H9 (cell line): ENCODE results near the gene LYPD8. TPM values are rescaled to one million over a fixed set of nuclear protein-coding genes. Genes with fewer than 3 reads are reported as not detected.

Source experiments
- DNase-seq: peaks from one replicate; pipeline ENCODE4 v3.0.0-alpha.2; 2017
- H2AFZ ChIP-seq: one replicate; pipeline ENCODE4 v1.6.1; 2013; ENCODE audit warnings: mild to moderate bottlenecking, low read length, control low read depth, moderate library complexity
- H2AK5ac ChIP-seq: 2 replicates; pipeline ENCODE4 v1.6.1; 2013; ENCODE audit warnings: low read length, control low read depth, mixed read lengths; ENCODE audit not compliant: insufficient read length
- H2BK120ac ChIP-seq: one replicate; pipeline ENCODE4 v1.6.1; 2013; ENCODE audit warnings: low read depth, mild to moderate bottlenecking, low read length, control low read depth, inconsistent platforms; ENCODE audit not compliant: poor library complexity, severe bottlenecking
- H2BK12ac ChIP-seq: 2 replicates; pipeline ENCODE4 v1.6.1; 2013; ENCODE audit warnings: low read length, control low read depth, mixed read lengths, low read depth; ENCODE audit not compliant: insufficient read length
- H2BK15ac ChIP-seq: 2 replicates; pipeline ENCODE4 v1.6.1; 2013; ENCODE audit warnings: low read depth, low read length, control low read depth
- H2BK20ac ChIP-seq: one replicate; pipeline ENCODE4 v1.6.1; 2013; ENCODE audit warnings: low read depth, mild to moderate bottlenecking, low read length, control low read depth, inconsistent platforms; ENCODE audit not compliant: poor library complexity, severe bottlenecking
- H2BK5ac ChIP-seq: 2 replicates; pipeline ENCODE4 v1.6.1; 2013; ENCODE audit warnings: low read length, control low read depth, mixed read lengths; ENCODE audit not compliant: insufficient read length
- H3K14ac ChIP-seq: 2 replicates; pipeline ENCODE4 v1.6.1; 2013; ENCODE audit warnings: low read length, control low read depth; ENCODE audit not compliant: insufficient read depth
- H3K18ac ChIP-seq: 2 replicates; pipeline ENCODE4 v1.6.1; 2013; ENCODE audit warnings: low read depth, mild to moderate bottlenecking, mixed read lengths, low read length, control low read depth; ENCODE audit not compliant: insufficient read length
- H3K23ac ChIP-seq: 2 replicates; pipeline ENCODE4 v1.6.1; 2013; ENCODE audit warnings: low read length, control low read depth, mixed read lengths, low read depth; ENCODE audit not compliant: insufficient read length
- H3K23me2 ChIP-seq: 2 replicates; pipeline ENCODE4 v1.6.1; 2013; ENCODE audit warnings: low read depth, mild to moderate bottlenecking, mixed read lengths, low read length, control low read depth; ENCODE audit not compliant: insufficient read length, poor library complexity, severe bottlenecking
- H3K27ac ChIP-seq: 2 replicates; pipeline ENCODE4 v1.5.1; 2013; ENCODE audit warnings: low read length, control low read depth, mixed read lengths, low read depth; ENCODE audit not compliant: insufficient read length
- H3K27me3 ChIP-seq: 2 replicates; pipeline ENCODE4 v1.6.1; 2013; ENCODE audit warnings: low read length, control low read depth, inconsistent platforms; ENCODE audit not compliant: insufficient read depth
- H3K4ac ChIP-seq: 2 replicates; pipeline ENCODE4 v1.6.1; 2013; ENCODE audit warnings: low read depth, mild to moderate bottlenecking, control low read depth, inconsistent platforms, low read length, moderate library complexity
- H3K4me1 ChIP-seq: 2 replicates; pipeline ENCODE4 v1.6.1; 2013; ENCODE audit warnings: low read length, control low read depth, inconsistent platforms; ENCODE audit not compliant: insufficient read depth
- H3K4me2 ChIP-seq: 2 replicates; pipeline ENCODE4 v1.6.1; 2013; ENCODE audit warnings: low read length, control low read depth, mixed read lengths; ENCODE audit not compliant: insufficient read length, insufficient read depth
- H3K56ac ChIP-seq: 2 replicates; pipeline ENCODE4 v1.6.1; 2013; ENCODE audit warnings: low read depth, mild to moderate bottlenecking, mixed read lengths, low read length, control low read depth; ENCODE audit not compliant: insufficient read length
- H3K79me1 ChIP-seq: 2 replicates; pipeline ENCODE4 v1.6.1; 2013; ENCODE audit warnings: low read depth, mild to moderate bottlenecking, moderate library complexity, low read length, control low read depth, inconsistent platforms; ENCODE audit not compliant: insufficient read depth, poor library complexity, severe bottlenecking
- H3K79me2 ChIP-seq: 2 replicates; pipeline ENCODE4 v1.6.1; 2013; ENCODE audit warnings: low read length, control low read depth, inconsistent platforms; ENCODE audit not compliant: insufficient read depth
- H3K9ac ChIP-seq: 2 replicates; pipeline ENCODE4 v1.6.1; 2013; ENCODE audit warnings: low read length, control low read depth, mixed read lengths; ENCODE audit not compliant: insufficient read length; ENCODE audit errors: extremely low read depth
- H3K9me3 ChIP-seq: one replicate; pipeline ENCODE4 v1.6.1; 2013; ENCODE audit warnings: low read depth, low read length, inconsistent platforms; ENCODE audit not compliant: control insufficient read depth
- H3T11ph ChIP-seq: one replicate; pipeline ENCODE4 v1.6.1; 2013; ENCODE audit warnings: mild to moderate bottlenecking, low read length, control low read depth, inconsistent platforms
- H4K20me1 ChIP-seq: one replicate; pipeline ENCODE4 v1.6.1; 2013; ENCODE audit not compliant: control insufficient read depth, insufficient read length, insufficient read depth
- H4K5ac ChIP-seq: 2 replicates; pipeline ENCODE4 v1.6.1; 2013; ENCODE audit warnings: low read depth, mild to moderate bottlenecking, mixed read lengths, low read length, control low read depth; ENCODE audit not compliant: insufficient read length
- H4K8ac ChIP-seq: replicated peaks from 2 replicates; pipeline ENCODE4 v1.6.1; 2013; ENCODE audit warnings: low read length, control low read depth, mixed read lengths, low read depth; ENCODE audit not compliant: insufficient read length
- H4K91ac ChIP-seq: 2 replicates; pipeline ENCODE4 v1.6.1; 2013; ENCODE audit warnings: low read depth, mild to moderate bottlenecking, moderate library complexity, mixed read lengths, low read length, control low read depth; ENCODE audit not compliant: insufficient read length
- H3K27ac Mint-ChIP-seq, 3 experiments: 2 replicates in 2 of 3; 3 replicates in 1 of 3; pipeline ENCODE4 v1.8.0; 2020 to 2021; ENCODE audit warnings: mixed read lengths in 3 of 3, mild to moderate bottlenecking in 1 of 3, moderate library complexity in 1 of 3
- H3K27me3 Mint-ChIP-seq: 2 replicates; pipeline ENCODE4 v1.8.0; 2021; ENCODE audit warnings: low read depth, mild to moderate bottlenecking, moderate library complexity, mixed read lengths
- H3K36me3 Mint-ChIP-seq, 3 experiments: 2 replicates in 2 of 3; 3 replicates in 1 of 3; pipeline ENCODE4 v1.8.0; 2020 to 2021; ENCODE audit warnings: low read depth in 3 of 3, mixed read lengths in 3 of 3; ENCODE audit not compliant: insufficient read depth in 1 of 3
- H3K4me1 Mint-ChIP-seq, 2 experiments: 2 replicates each; pipeline ENCODE4 v1.8.0; 2020; ENCODE audit warnings: mixed read lengths in 2 of 2
- H3K4me3 Mint-ChIP-seq, 2 experiments: 2 replicates in 1 of 2; 3 replicates in 1 of 2; pipeline ENCODE4 v1.8.0; 2020 to 2021; ENCODE audit warnings: mild to moderate bottlenecking in 2 of 2, mixed read lengths in 2 of 2, moderate library complexity in 1 of 2
- H3K9me3 Mint-ChIP-seq, 2 experiments: 2 replicates in 1 of 2; 3 replicates in 1 of 2; pipeline ENCODE4 v1.8.0; 2020; ENCODE audit warnings: mild to moderate bottlenecking in 2 of 2, mixed read lengths in 2 of 2, moderate library complexity in 1 of 2
- CTCF ChIP-seq: fragments of 200-600 bp; sonication (generic); conservative IDR thresholded peaks from 3 replicates; pipeline ENCODE4 v1.8.0; 2021; ENCODE audit warnings: antibody characterized with exemption, mild to moderate bottlenecking
- WGBS: extraction: QIAGEN DNeasy Blood & Tissue Kit; methylation state at CpG from one replicate; pipeline ENCODE4 v1.1.7; 2013; ENCODE audit warnings: missing lambda C conversion rate, low lambda C conversion rate, mixed read lengths; ENCODE audit not compliant: insufficient read length; ENCODE audit errors: extremely low coverage; 5-methylcytosine and 5-hydroxymethylcytosine counted together
- total RNA-seq: library from RNA; stranded (reverse); gene quantifications from 2 replicates; pipeline ENCODE4 v1.2.1, GENCODE V29; 2021

Gene LYPD8
- total RNA-seq, 1 experiment from 2014 or later: not detected

- Histone ChIP-seq H2AK5ac (no peak overlapping the region), H3K23ac (no peak overlapping the region), H3K4me2 (no peak overlapping the region), H2AFZ (no peak overlapping the region), H3K4ac (no peak overlapping the region), H3K27ac (no peak overlapping the region), H3K18ac (no peak overlapping the region), H4K20me1 (no peaks in the 10 kb centered on the region), H3K56ac (no peak overlapping the region), H3K79me2 (no peaks in the 10 kb centered on the region), H2BK15ac (no peak overlapping the region), H4K5ac (no peak overlapping the region), H3K79me1 (no peaks in the 10 kb centered on the region), H3K9me3 (peaks cover 90% of the 10 kb centered on the region), H2BK20ac (no peak overlapping the region), H3K14ac (no peak overlapping the region), H4K91ac (no peak overlapping the region), H3K23me2 (no peaks in the 10 kb centered on the region), H4K8ac (no peak overlapping the region), H2BK5ac (no peak overlapping the region), H3K27me3 (no peaks in the 10 kb centered on the region), H3K4me1 (no peaks in the 10 kb centered on the region), H3T11ph (no peak overlapping the region), H3K9ac (no peak overlapping the region), H2BK12ac (no peak overlapping the region), H2BK120ac (no peak overlapping the region)
- peaks cover 0 to 22% (median 2%) of the 10 kb centered on the region in 3 experiments; a peak in 5 of 7 replicates for H3K36me3 Mint-ChIP-seq
- DNase-seq: no peak
- no CpG with 5 or more reads among the region's 3 CpGs for WGBS
- no peak overlapping the region for H3K27ac Mint-ChIP-seq
- H3K4me1 Mint-ChIP-seq: no peaks in the 10 kb centered on the region
- no peak for TF ChIP-seq CTCF
- H3K9me3 Mint-ChIP-seq: peaks cover 91 to 96% of the 10 kb centered on the region in 2 experiments
- H3K27me3 Mint-ChIP-seq: peaks cover 4% of the 10 kb centered on the region
- no peak overlapping the region for H3K4me3 Mint-ChIP-seq
Measured at GRCh38 chr1:248783367-248783766, 27.8 kb upstream of the LYPD8 start.
